T-cell (primary cell): ENCODE results near the gene ADARB2. TPM values are rescaled to one million over a fixed set of nuclear protein-coding genes. Genes with fewer than 3 reads are reported as not detected.
"Not testable (repeated sequence)": the region's sequence is repeated elsewhere in the genome, so short reads cannot be mapped to it uniquely, and the experiment has no call there.

Source experiments
- ATAC-seq, 4 experiments: fragments of 200-7000 bp in 3 of 4; fragments of 150-1000 bp in 1 of 4; cut with Tn5 transposase; replicated peaks in 1 of 4; 1 replicate in 3 of 4; 2 replicates in 1 of 4; pipeline ENCODE4 v1.10.0; 2021; ENCODE audit warnings: moderate library complexity in 3 of 4, mild to moderate bottlenecking in 2 of 4, moderate number of reproducible peaks in 1 of 4
- CTCF ChIA-PET, 2 donors: fragments of 300-600 bp; sonication (Branson Sonifier 250); formaldehyde crosslinking; loops; one replicate each; lab custom pipeline; 2022; ENCODE audit warnings: antibody characterized with exemption in 2 of 2; lab: Charles Lee
- POLR2A ChIA-PET, 2 donors: fragments of 300-600 bp; sonication (Branson Sonifier 250); formaldehyde crosslinking; loops; one replicate each; lab custom pipeline; 2022; ENCODE audit warnings: antibody characterized with exemption in 2 of 2; lab: Charles Lee
- DNase-seq, 35 experiments: peaks; one replicate each; pipeline versions ENCODE4 v3.0.0 to v3.0.0-alpha.2; 2013 to 2023
- H3K27ac ChIP-seq: one replicate; pipeline ENCODE4 v1.5.1; 2013; ENCODE audit warnings: low read length
- H3K27me3 ChIP-seq, 2 experiments: replicated peaks in 1 of 2; 1 replicate in 1 of 2; 2 replicates in 1 of 2; pipeline versions ENCODE4 v1.6.1 to v1.7.0; 2013; ENCODE audit warnings: low read length in 1 of 2, mixed read lengths in 1 of 2; ENCODE audit not compliant: control insufficient read depth in 2 of 2, insufficient read depth in 2 of 2; ENCODE audit errors: extremely low read depth in 1 of 2
- H3K36me3 ChIP-seq, 2 donors: 1 replicate in 1 of 2; 2 replicates in 1 of 2; pipeline versions ENCODE4 v1.6.1 to v1.7.0; 2013; ENCODE audit warnings: low read length in 1 of 2; ENCODE audit not compliant: control insufficient read depth in 2 of 2, insufficient read depth in 1 of 2; ENCODE audit errors: extremely low read depth in 1 of 2
- H3K4me1 ChIP-seq, 2 experiments: 1 replicate in 1 of 2; 2 replicates in 1 of 2; pipeline versions ENCODE4 v1.6.1 to v1.7.0; 2013; ENCODE audit warnings: low read length in 2 of 2, mixed read lengths in 1 of 2; ENCODE audit not compliant: insufficient read depth in 2 of 2, control insufficient read depth in 1 of 2; ENCODE audit errors: extremely low read depth in 1 of 2
- H3K4me3 ChIP-seq, 2 donors: 1 replicate in 1 of 2; 2 replicates in 1 of 2; pipeline versions ENCODE4 v1.5.1 to v1.7.0; 2013; ENCODE audit warnings: mild to moderate bottlenecking in 2 of 2, low read length in 1 of 2, moderate library complexity in 1 of 2; ENCODE audit not compliant: control insufficient read depth in 1 of 2; ENCODE audit errors: extremely low read depth in 1 of 2
- H3K9me3 ChIP-seq: 2 replicates; pipeline ENCODE4 v1.7.0; 2013
- H3K27ac Mint-ChIP-seq, 2 donors: one replicate each; pipeline ENCODE4 v1.8.0; 2020 to 2021; ENCODE audit warnings: mild to moderate bottlenecking in 2 of 2, mixed read lengths in 2 of 2
- H3K27me3 Mint-ChIP-seq, 2 donors: one replicate each; pipeline ENCODE4 v1.8.0; 2021 to 2022; ENCODE audit warnings: mixed read lengths in 2 of 2
- H3K36me3 Mint-ChIP-seq: one replicate; pipeline ENCODE4 v1.8.0; 2021; ENCODE audit warnings: mixed read lengths
- H3K4me1 Mint-ChIP-seq, 3 donors: one replicate each; pipeline ENCODE4 v1.8.0; 2020 to 2022; ENCODE audit warnings: mixed read lengths in 3 of 3, mild to moderate bottlenecking in 1 of 3
- H3K4me3 Mint-ChIP-seq, 3 donors: one replicate each; pipeline ENCODE4 v1.8.0; 2020 to 2022; ENCODE audit warnings: mild to moderate bottlenecking in 3 of 3, mixed read lengths in 3 of 3, moderate library complexity in 3 of 3
- H3K9me3 Mint-ChIP-seq, 3 donors: one replicate each; pipeline ENCODE4 v1.8.0; 2020 to 2022; ENCODE audit warnings: mixed read lengths in 3 of 3
- WGBS: methylation state at CpG from one replicate; pipeline ENCODE4 v1.1.5; 2013; ENCODE audit warnings: missing lambda C conversion rate; ENCODE audit not compliant: insufficient coverage; 5-methylcytosine and 5-hydroxymethylcytosine counted together
- total RNA-seq, 35 experiments: library from RNA in 6 of 35; stranded (reverse) in 6 of 35; fragments of 120-200 nt in 1 of 35; gene quantifications; one replicate each; pipeline versions ENCODE4 v1.2.1 to v1.2.4 and lab custom pipeline; 2013 to 2026

Gene ADARB2
- total RNA-seq, 5 donors from 2014 or later (not counting 1 experiment from before 2014, with no cell fraction given), result 0.07 to 4.0 (median 0.41) TPM

- no peak overlapping the region for H3K4me3 ChIP-seq
- no peaks in the 10 kb centered on the region for H3K36me3 Mint-ChIP-seq
- peaks cover 4% of the 10 kb centered on the region in 2 donors for H3K27me3 Mint-ChIP-seq
- H3K27ac ChIP-seq, result no peak overlapping the region
- WGBS, result 89% methylated on average over 18 of the region's 25 CpGs
- peak in 2 of 35 experiments; percentile 1 to 11 for DNase-seq
- H3K4me1 ChIP-seq, result no peaks in the 10 kb centered on the region
- H3K27ac Mint-ChIP-seq, result no peak overlapping the region
- H3K9me3 ChIP-seq, result no peaks in the 10 kb centered on the region
- H3K27me3 ChIP-seq, result peaks cover 0 to 18% of the 10 kb centered on the region in 2 experiments
- H3K36me3 ChIP-seq, result no peaks in the 10 kb centered on the region
- H3K4me1 Mint-ChIP-seq, result no peaks in the 10 kb centered on the region
- ATAC-seq, result no peak
- no peak overlapping the region for H3K4me3 Mint-ChIP-seq
- H3K9me3 Mint-ChIP-seq, result no peaks in the 10 kb centered on the region
- ChIA-PET POLR2A (no interaction called here), CTCF (interaction anchor here in 1 of 2 donors (0.6 kb wide), 1 partner anchor 51 kb away, joined by 3 read pairs; no protein-coding TSS in a partner anchor)
These were observed 576.6 kb downstream of the ADARB2 start for GRCh38 chr10:1160561-1161314.

- ChIA-PET POLR2A (no interaction called here), CTCF (interaction anchor here in 1 of 2 donors (0.6 kb wide), 1 partner anchor 175 kb away, joined by 3 read pairs; no protein-coding TSS in a partner anchor)
- 88% methylated on average over 56 of the region's 59 CpGs for WGBS
- no peaks in the 10 kb centered on the region for H3K9me3 Mint-ChIP-seq
- Histone ChIP-seq H3K36me3 (no peaks in the 10 kb centered on the region), H3K4me3 (no peak overlapping the region), H3K9me3 (no peaks in the 10 kb centered on the region), H3K27me3 (peaks cover 0 to 20% of the 10 kb centered on the region in 2 experiments), H3K27ac (no peak overlapping the region), H3K4me1 (no peaks in the 10 kb centered on the region)
- peaks cover 0 to 4% of the 10 kb centered on the region in 2 donors for H3K27me3 Mint-ChIP-seq
- H3K36me3 Mint-ChIP-seq, result no peaks in the 10 kb centered on the region
- H3K4me1 Mint-ChIP-seq, result no peaks in the 10 kb centered on the region
- H3K4me3 Mint-ChIP-seq, result peak overlapping the region in 1 of 3 donors; percentile 41
- peak in 9 of 35 experiments; percentile 2 to 69 (median 24) for DNase-seq
- no peak overlapping the region for H3K27ac Mint-ChIP-seq
- peak in 1 of 4 experiments; percentile 94 for ATAC-seq
These were observed 577.9 kb downstream of the ADARB2 start for GRCh38 chr10:1159131-1160061.

- H3K9me3 ChIP-seq, H3K4me3 ChIP-seq, H3K4me3 Mint-ChIP-seq, ATAC-seq, H3K4me1 ChIP-seq, H3K4me1 Mint-ChIP-seq, H3K36me3 Mint-ChIP-seq, POLR2A ChIA-PET, H3K27ac ChIP-seq, H3K27me3 Mint-ChIP-seq, H3K27ac Mint-ChIP-seq, H3K9me3 Mint-ChIP-seq, CTCF ChIA-PET, H3K36me3 ChIP-seq: not testable (repeated sequence)
- peak in 1 of 35 experiments; percentile 10 for DNase-seq
- WGBS, result 92% methylated on average over 5 of the region's 10 CpGs
- H3K27me3 ChIP-seq, result peaks cover 0 to 20% of the 10 kb centered on the region in 2 experiments
These were observed 578.8 kb downstream of the ADARB2 start for GRCh38 chr10:1158536-1158935.

GRCh38 chr10:1158066-1158465, 579.3 kb downstream of the ADARB2 start:
- H3K27me3 Mint-ChIP-seq, result peaks cover 0 to 4% of the 10 kb centered on the region in 2 donors
- H3K4me3 Mint-ChIP-seq, result no peak overlapping the region
- no peak for DNase-seq
- no peak overlapping the region for H3K27ac ChIP-seq
- POLR2A ChIA-PET, result no interaction called here
- H3K36me3 ChIP-seq, result no peaks in the 10 kb centered on the region
- 82% methylated on average over 10 of the region's 12 CpGs for WGBS
- H3K9me3 ChIP-seq, result no peaks in the 10 kb centered on the region
- H3K27ac Mint-ChIP-seq, result no peak overlapping the region
- ATAC-seq, result no peak
- no peak overlapping the region for H3K4me3 ChIP-seq
- CTCF ChIA-PET, result no interaction called here
- H3K27me3 ChIP-seq, result peaks cover 0 to 19% of the 10 kb centered on the region in 2 experiments
- H3K9me3 Mint-ChIP-seq, result no peaks in the 10 kb centered on the region
- H3K4me1 ChIP-seq, result no peaks in the 10 kb centered on the region
- peaks cover 0 to 5% (median 0%) of the 10 kb centered on the region in 3 donors for H3K4me1 Mint-ChIP-seq
- H3K36me3 Mint-ChIP-seq, result no peaks in the 10 kb centered on the region

- POLR2A ChIA-PET, result no interaction called here
- no peaks in the 10 kb centered on the region for H3K9me3 ChIP-seq
- Mint-ChIP-seq H3K4me1 (peaks cover 0 to 5% (median 0%) of the 10 kb centered on the region in 3 donors), H3K9me3 (no peaks in the 10 kb centered on the region), H3K27ac (no peak overlapping the region), H3K36me3 (no peaks in the 10 kb centered on the region), H3K27me3 (peaks cover 0 to 4% of the 10 kb centered on the region in 2 donors), H3K4me3 (peak overlapping the region in 1 of 3 donors; percentile 14)
- H3K27me3 ChIP-seq, result peaks cover 0 to 16% of the 10 kb centered on the region in 2 experiments
- CTCF ChIA-PET, result no interaction called here
- no peak overlapping the region for H3K4me3 ChIP-seq
- 71% methylated on average over 1 of the region's 4 CpGs for WGBS
- DNase-seq (peak in 1 of 35 experiments; percentile 13), ATAC-seq (no peak)
- H3K36me3 ChIP-seq, result no peaks in the 10 kb centered on the region
- H3K4me1 ChIP-seq, result no peaks in the 10 kb centered on the region
- no peak overlapping the region for H3K27ac ChIP-seq
These were observed 579.8 kb downstream of the ADARB2 start for GRCh38 chr10:1157615-1157933.

GRCh38 chr10:1156921-1157614, 580.3 kb downstream of the ADARB2 start:
- peak overlapping the region in 1 of 3 donors; percentile 14 for H3K4me3 Mint-ChIP-seq

More at GRCh38 chr10:1156921-1157614, 580.3 kb downstream of the ADARB2 start:
- no peak overlapping the region for H3K4me3 ChIP-seq
- no peaks in the 10 kb centered on the region for H3K9me3 ChIP-seq
- Mint-ChIP-seq H3K4me1 (peaks cover 0 to 5% (median 0%) of the 10 kb centered on the region in 3 donors), H3K27me3 (peaks cover 0 to 4% of the 10 kb centered on the region in 2 donors), H3K36me3 (no peaks in the 10 kb centered on the region), H3K9me3 (no peaks in the 10 kb centered on the region), H3K27ac (no peak overlapping the region)
- no peak for ATAC-seq
- ChIA-PET CTCF (no interaction called here), POLR2A (no interaction called here)
- H3K27ac ChIP-seq, result no peak overlapping the region
- DNase-seq, result peak in 1 of 35 experiments; percentile 11
- H3K36me3 ChIP-seq, result no peaks in the 10 kb centered on the region
- no peaks in the 10 kb centered on the region for H3K4me1 ChIP-seq
- peaks cover 0 to 16% of the 10 kb centered on the region in 2 experiments for H3K27me3 ChIP-seq
- 92% methylated on average over 7 of the region's 17 CpGs for WGBS
